HepG2 (cell line): ENCODE data around the gene PUS1.

ENCODE experiments used
- CBX1 ChIP-seq: IDR thresholded peaks from one replicate; pipeline ENCODE4 v1.6.1; 2016; ENCODE audit warnings: antibody characterized with exemption, low read depth
- ELF1 ChIP-seq: sonication (generic); formaldehyde crosslinking; IDR thresholded peaks from 2 replicates; pipeline ENCODE4 v1.4.0; 2020; ENCODE audit warnings: missing genetic modification reagents
- HIVEP1 ChIP-seq: sonication (generic); formaldehyde crosslinking; IDR thresholded peaks from 2 replicates; pipeline ENCODE4 v1.4.0; 2020; ENCODE audit warnings: mild to moderate bottlenecking, missing genetic modification reagents
- HNF4G ChIP-seq, 2 experiments: sonication (generic) in 1 of 2; formaldehyde crosslinking in 1 of 2; IDR thresholded peaks; 2 replicates each; pipeline versions ENCODE4 v1.4.0 to v1.6.1; 2011 to 2020; ENCODE audit warnings: borderline replicate concordance in 2 of 2, low read depth in 2 of 2, mild to moderate bottlenecking in 2 of 2, low read length in 1 of 2, missing genetic modification reagents in 1 of 2, moderate library complexity in 1 of 2
- MAF1 ChIP-seq: sonication (generic); formaldehyde crosslinking; IDR thresholded peaks from 2 replicates; pipeline ENCODE4 v1.5.0; 2020; ENCODE audit warnings: missing genetic modification reagents, borderline replicate concordance
- NFYB ChIP-seq: sonication (generic); formaldehyde crosslinking; IDR thresholded peaks from 2 replicates; pipeline ENCODE4 v1.4.0; 2020; ENCODE audit warnings: missing genetic modification reagents

DNA sequence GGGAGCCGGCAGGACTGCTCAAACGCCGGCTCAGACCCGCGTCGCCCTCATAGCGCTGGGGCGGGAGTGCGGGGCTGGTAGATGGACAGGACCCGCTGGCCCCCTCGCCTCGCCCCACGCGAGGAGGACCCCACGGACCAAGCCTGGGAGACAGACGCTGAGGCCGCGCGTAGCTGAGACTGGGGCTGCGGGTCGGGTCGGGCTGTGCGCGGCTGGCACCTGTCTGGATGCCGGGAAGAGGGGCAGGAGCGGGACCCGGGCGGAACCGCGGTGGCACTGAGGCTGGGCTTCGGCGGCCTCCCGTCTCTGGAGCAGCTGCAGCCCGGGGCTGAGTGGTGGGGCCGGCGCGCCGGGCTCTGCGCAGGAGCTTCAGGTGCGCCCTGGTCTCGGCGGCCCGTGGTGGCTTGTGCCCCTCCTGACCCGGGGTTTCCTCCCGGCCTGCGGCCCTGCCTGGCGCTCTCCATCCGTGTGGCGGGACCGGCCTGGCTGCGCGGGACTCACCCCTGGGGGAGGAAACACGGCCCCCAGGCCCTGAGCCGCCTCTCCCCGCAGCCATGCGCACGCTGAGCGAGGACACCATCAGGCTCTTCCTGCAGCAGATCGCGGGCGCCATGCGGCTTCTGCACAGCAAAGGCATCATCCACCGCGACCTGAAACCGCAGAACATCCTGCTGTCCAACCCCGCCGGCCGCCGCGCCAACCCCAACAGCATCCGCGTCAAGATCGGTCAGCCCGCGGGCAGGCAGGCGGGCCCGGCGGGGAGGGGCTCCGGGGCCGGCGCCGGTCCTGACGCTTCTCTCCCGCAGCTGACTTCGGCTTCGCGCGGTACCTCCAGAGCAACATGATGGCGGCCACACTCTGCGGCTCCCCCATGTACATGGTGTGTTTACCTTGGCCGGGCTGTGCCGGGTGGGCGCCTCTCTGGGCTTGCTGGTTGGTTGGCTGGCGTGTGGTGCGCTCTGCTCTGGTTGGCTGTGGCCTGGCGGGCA, 20.7 kb upstream of the PUS1 start:
- TF ChIP-seq MAF1 (CRISPR knock-in tag) (no peak), NFYB (no peak), CBX1 (no peak), HNF4G (IDR thresholded peaks at IDR 0.05; ENCODE audit: borderline replicate concordance, low read depth, low read length) (no peak), HNF4G (CRISPR knock-in tag; IDR thresholded peaks at IDR 0.05; ENCODE audit: borderline replicate concordance, low read depth) (no peak), HIVEP1 (CRISPR knock-in tag) (no peak), ELF1 (CRISPR knock-in tag) (no peak)
